A549 (cell line): Measurements from ENCODE around the gene IQUB. TPM values are rescaled to one million over a fixed set of nuclear protein-coding genes. Genes with fewer than 3 reads are reported as not detected.

ENCODE experiments used
- ATAC-seq, 2 experiments: fragments of 200-7000 bp in 1 of 2; fragments of >200 bp in 1 of 2; cut with Nextera tagmentation in 1 of 2; cut with Tn5 transposase in 1 of 2; 3 replicates each; pipeline versions ENCODE4 v1.8.0 to v1.9.1; 2018 to 2020; ENCODE audit warnings: mild to moderate bottlenecking in 1 of 2, moderate library complexity in 1 of 2
- CTCF ChIA-PET: fragments of 300-600 bp; sonication (Branson Sonifier 250); formaldehyde crosslinking; extraction: SDS; loops from one replicate; lab custom pipeline; 2021; ENCODE audit warnings: antibody characterized with exemption, inconsistent platforms; lab: Yijun Ruan, JAX
- POLR2A ChIA-PET: fragments of 350-600 bp; formaldehyde crosslinking; extraction: SDS; loops from one replicate; lab custom pipeline; 2021; ENCODE audit warnings: antibody characterized with exemption, inconsistent platforms; lab: Yijun Ruan, JAX
- DNase-seq, 2 experiments: peaks; one replicate each; pipeline versions ENCODE4 v3.0.0 to v3.0.0-alpha.2; 2011 to 2016; ENCODE audit warnings: low read depth in 1 of 2, low spot score in 1 of 2
- FAIRE-seq: peaks from 2 replicates; lab custom pipeline; 2011; peaks lifted over from hg19 to GRCh38; lab: Jason Lieb, UNC
- H3K27ac ChIP-seq, 2 experiments: fragments of >200 bp; sonication (Bioruptor Twin); formaldehyde crosslinking; 3 replicates each; pipeline ENCODE4 v1.5.1; 2016 to 2017
- H3K4me1 ChIP-seq: fragments of >200 bp; sonication (Bioruptor Twin); formaldehyde crosslinking; 3 replicates; pipeline ENCODE4 v1.6.1; 2016
- H3K4me2 ChIP-seq: fragments of >200 bp; sonication (Bioruptor Twin); formaldehyde crosslinking; 3 replicates; pipeline ENCODE4 v1.6.1; 2016
- H3K4me3 ChIP-seq: fragments of >200 bp; sonication (Bioruptor Twin); formaldehyde crosslinking; 3 replicates; pipeline ENCODE4 v1.5.1; 2016
- H3K9me3 ChIP-seq: fragments of >200 bp; sonication (Bioruptor Twin); formaldehyde crosslinking; 3 replicates; pipeline ENCODE4 v1.6.1; 2016
- ATOH8 ChIP-seq: fragments of 250-450 bp; sonication (Bioruptor Pico); IDR thresholded peaks from 2 replicates; pipeline ENCODE4 v1.5.0; 2020; ENCODE audit warnings: low read depth, mild to moderate bottlenecking, moderate library complexity
- BHLHE40 ChIP-seq: IDR thresholded peaks from 2 replicates; pipeline ENCODE4 v1.6.1; 2012; ENCODE audit warnings: low read depth, low read length, inconsistent platforms
- CBX2 ChIP-seq: fragments of 200-600 bp; sonication (generic); IDR thresholded peaks from 2 replicates; pipeline ENCODE4 v1.6.1; 2016; ENCODE audit warnings: low read depth, mild to moderate bottlenecking, borderline replicate concordance
- CBX8 ChIP-seq: fragments of 200-600 bp; sonication (generic); IDR thresholded peaks from 2 replicates; pipeline ENCODE4 v1.6.1; 2016
- CHD2 ChIP-seq: fragments of 150-350 bp; IDR thresholded peaks from 2 replicates; pipeline ENCODE4 v1.6.1; 2014; ENCODE audit warnings: low read length; ENCODE audit not compliant: partially characterized antibody
- CTCF ChIP-seq: fragments of >200 bp; sonication (Bioruptor Twin); formaldehyde crosslinking; IDR thresholded peaks from 3 replicates; pipeline ENCODE4 v1.5.1; 2016
- EHMT2 ChIP-seq: fragments of 200-600 bp; sonication (generic); IDR thresholded peaks from 2 replicates; pipeline ENCODE4 v1.6.1; 2016; ENCODE audit warnings: antibody characterized with exemption, low read depth, mild to moderate bottlenecking, moderate library complexity
- ELK1 ChIP-seq: fragments of 150-350 bp; IDR thresholded peaks from 2 replicates; pipeline ENCODE4 v1.6.1; 2014; ENCODE audit warnings: low read depth, mild to moderate bottlenecking, low read length
- EP300 ChIP-seq, 2 experiments: fragments of >200 bp; sonication (Bioruptor Twin); formaldehyde crosslinking; IDR thresholded peaks; 2 replicates in 1 of 2; 3 replicates in 1 of 2; pipeline ENCODE4 v1.6.1; 2016 to 2017
- ESRRA ChIP-seq: fragments of 150-350 bp; IDR thresholded peaks from 2 replicates; pipeline ENCODE4 v1.6.1; 2014; ENCODE audit warnings: mild to moderate bottlenecking, low read length, borderline replicate concordance
- FOSL2 ChIP-seq, 2 experiments: fragments of 450-650 bp in 1 of 2; fragments of >200 bp in 1 of 2; sonication (Bioruptor Twin) in 1 of 2; formaldehyde crosslinking; IDR thresholded peaks; 2 replicates each; pipeline versions ENCODE4 v1.5.0 to v1.6.1; 2016 to 2020; ENCODE audit warnings: mild to moderate bottlenecking in 1 of 2, moderate library complexity in 1 of 2
- FOXS1 ChIP-seq: fragments of 250-450 bp; sonication (Bioruptor Pico); IDR thresholded peaks from 2 replicates; pipeline ENCODE4 v1.5.0; 2020; ENCODE audit warnings: mild to moderate bottlenecking, moderate library complexity
- HEYL ChIP-seq: fragments of 250-450 bp; sonication (Bioruptor Pico); IDR thresholded peaks from 2 replicates; pipeline ENCODE4 v1.8.0; 2021; ENCODE audit warnings: mild to moderate bottlenecking, moderate library complexity
- HOXA7 ChIP-seq: fragments of 250-450 bp; sonication (Bioruptor Pico); IDR thresholded peaks from 2 replicates; pipeline ENCODE4 v1.5.0; 2020; ENCODE audit warnings: mild to moderate bottlenecking, moderate library complexity
- JUN ChIP-seq, 2 experiments: fragments of >200 bp; sonication (Bioruptor Twin); formaldehyde crosslinking; IDR thresholded peaks; 2 replicates in 1 of 2; 3 replicates in 1 of 2; pipeline ENCODE4 v1.6.1; 2016 to 2017
- MAFK ChIP-seq: fragments of 450-650 bp; IDR thresholded peaks from 2 replicates; pipeline ENCODE4 v1.6.1; 2014; ENCODE audit not compliant: partially characterized antibody
- NFE2L2 ChIP-seq: fragments of 150-350 bp; conservative IDR thresholded peaks from 2 replicates; pipeline ENCODE4 v1.6.1; 2014; ENCODE audit warnings: low read length
- NR3C1 ChIP-seq: fragments of >200 bp; sonication (Bioruptor Twin); formaldehyde crosslinking; IDR thresholded peaks from 3 replicates; pipeline ENCODE4 v1.6.1; 2017
- PHF8 ChIP-seq: fragments of 200-600 bp; sonication (generic); IDR thresholded peaks from 2 replicates; pipeline ENCODE4 v1.6.1; 2016; ENCODE audit warnings: low read depth, mild to moderate bottlenecking, antibody characterized with exemption, moderate library complexity, borderline replicate concordance
- RCOR1 ChIP-seq: fragments of 150-350 bp; IDR thresholded peaks from 2 replicates; pipeline ENCODE4 v1.6.1; 2014; ENCODE audit warnings: antibody characterized with exemption, low read length, low read depth
- SREBF2 ChIP-seq: fragments of 450-650 bp; IDR thresholded peaks from 2 replicates; pipeline ENCODE4 v1.6.1; 2014; ENCODE audit warnings: mild to moderate bottlenecking, moderate library complexity
- USF2 ChIP-seq: fragments of 450-650 bp; IDR thresholded peaks from 2 replicates; pipeline ENCODE4 v1.6.1; 2014; ENCODE audit warnings: antibody characterized with exemption
- ZSCAN20 ChIP-seq: fragments of 250-450 bp; sonication (Bioruptor Pico); IDR thresholded peaks from 2 replicates; pipeline ENCODE4 v1.8.0; 2022; ENCODE audit warnings: mild to moderate bottlenecking, moderate library complexity
- WGBS: methylation state at CpG from one replicate; pipeline ENCODE4 v1.1.6; 2017; ENCODE audit errors: missing lambda C conversion rate; 5-methylcytosine and 5-hydroxymethylcytosine counted together
- polyA minus RNA-seq: library from RNA; depleted of rRNA, polyadenylated mRNA; stranded (reverse); fragments of >200 nt; gene quantifications from 2 replicates; pipeline ENCODE4 v1.2.3, GENCODE V29; 2011; rRNA and poly(A)+ RNA removed
- polyA plus RNA-seq, 4 experiments: library from polyadenylated mRNA; depleted of rRNA in 3 of 4; stranded (reverse); fragments of >200 nt; fragmentation: RNase III in 1 of 4; extraction: RNeasy Plus Mini Kit Qiagen cat#74134 plus additional on column Dnase treatment in 1 of 4; gene quantifications; 2 replicates in 3 of 4; 3 replicates in 1 of 4; pipeline ENCODE4 v1.2.3, GENCODE V29; 2011 to 2017

Gene IQUB
- 0.05 and 0.08 TPM in 2 replicates for polyA plus RNA-seq (2011; rRNA removed)
- 0.01 TPM in 1 of 2 replicates, not detected in the other for polyA plus RNA-seq (2012; cell fraction: cytosol; rRNA removed)
- 0.01 TPM in 1 of 2 replicates, not detected in the other for polyA plus RNA-seq (2012; cell fraction: nucleus; rRNA removed)
- polyA plus RNA-seq (2017; fragmentation: RNase III; extraction: RNeasy Plus Mini Kit Qiagen cat#74134 plus additional on column Dnase treatment), result 0.05 to 0.08 TPM (median 0.08 TPM) in 3 replicates
- 0.12 and 0.19 TPM in 2 replicates for polyA minus RNA-seq

- TF ChIP-seq PHF8 (0 out of 2 replicates have a peak, but pooled peaks have one; percentile 14), HOXA7 (CRISPR knock-in tag) (no peak), CTCF (no peak), CHD2 (no peak), JUN (IDR thresholded peaks at IDR 0.05) (peak in 1 of 2 experiments; percentile 10; a peak in 1 of 5 replicates), CBX2 (no peak), BHLHE40 (no peak), NFE2L2 (no peak), SREBF2 (no peak)
- TF ChIP-seq, all 56 proteins: peak for 2
- ATAC-seq (peak; percentile 91 to 92), DNase-seq (peak; percentile 88 to 96), FAIRE-seq (no peak)
- H3K4me3 ChIP-seq, result peak within 1 kb of the TSS; percentile 63
- H3K4me1 ChIP-seq, result peaks cover 21% of the 10 kb centered on the region
- H3K27ac ChIP-seq, result peak within 1 kb of the TSS; percentile 78 to 89
- peak within 1 kb of the TSS; percentile 93 for H3K4me2 ChIP-seq
- WGBS, result under 1% methylated on average over 37 of the region's 54 CpGs
- no peaks in the 10 kb centered on the region for H3K9me3 ChIP-seq
- POLR2A ChIA-PET, result interaction anchor here (0.7 to 1.9 kb wide), 3 partner anchors 14 to 58 kb away, joined by 3 to 10 read pairs (median 7); partner anchors contain the start of gene NDUFA5
- CTCF ChIA-PET, result interaction anchor here (0.7 to 2.1 kb wide), 3 partner anchors 19 to 337 kb away, joined by 3 to 10 read pairs (median 3); no protein-coding TSS in a partner anchor
Observed at GRCh38 chr7:123534383-123535260, at the start of gene IQUB. Gene IQUB, minus strand, starts transcription at chr7:123534595. Its CDS starts 22,255 bp downstream, at chr7:123512340.

GRCh38 chr7:123583821-123584220 is 49.4 kb upstream of the IQUB start:
- DNase-seq (no peak), ATAC-seq (no peak), FAIRE-seq (no peak)
- Histone ChIP-seq H3K9me3 (no peaks in the 10 kb centered on the region), H3K4me3 (no peak overlapping the region), H3K4me1 (no peaks in the 10 kb centered on the region), H3K4me2 (no peak overlapping the region), H3K27ac (no peak overlapping the region)
- CTCF ChIA-PET, result interaction anchor here (4.7 kb wide), 1 partner anchor 288 kb away, joined by 29 read pairs; no protein-coding TSS in a partner anchor
- 65% methylated on average over 4 of the region's 4 CpGs for WGBS
- POLR2A ChIA-PET, result no interaction called here
- TF ChIP-seq FOSL2 (IDR thresholded peaks at IDR 0.05) (no peak), FOSL2 (CRISPR knock-in tag; IDR thresholded peaks at IDR 0.05) (no peak), ZSCAN20 (CRISPR knock-in tag) (no peak), FOXS1 (CRISPR knock-in tag) (no peak), ESRRA (no peak), USF2 (no peak), NFE2L2 (no peak), EP300 (IDR thresholded peaks at IDR 0.05) (no peak), HEYL (no peak), SREBF2 (no peak), EHMT2 (no peak), CBX8 (no peak), NR3C1 (no peak), PHF8 (no peak), ATOH8 (CRISPR knock-in tag) (no peak), RCOR1 (no peak), ELK1 (no peak), MAFK (no peak)
